SH-SY5Y (cell line): ENCODE results near the gene GDF15.

Experiments used
- GATA2 ChIP-seq: IDR thresholded peaks from 2 replicates; pipeline ENCODE4 v1.6.1; 2011; ENCODE audit warnings: mild to moderate bottlenecking, low read depth, low read length
- GATA3 ChIP-seq: IDR thresholded peaks from 2 replicates; pipeline ENCODE4 v1.6.1; 2011; ENCODE audit warnings: low read depth, mild to moderate bottlenecking, low read length, moderate library complexity

DNA sequence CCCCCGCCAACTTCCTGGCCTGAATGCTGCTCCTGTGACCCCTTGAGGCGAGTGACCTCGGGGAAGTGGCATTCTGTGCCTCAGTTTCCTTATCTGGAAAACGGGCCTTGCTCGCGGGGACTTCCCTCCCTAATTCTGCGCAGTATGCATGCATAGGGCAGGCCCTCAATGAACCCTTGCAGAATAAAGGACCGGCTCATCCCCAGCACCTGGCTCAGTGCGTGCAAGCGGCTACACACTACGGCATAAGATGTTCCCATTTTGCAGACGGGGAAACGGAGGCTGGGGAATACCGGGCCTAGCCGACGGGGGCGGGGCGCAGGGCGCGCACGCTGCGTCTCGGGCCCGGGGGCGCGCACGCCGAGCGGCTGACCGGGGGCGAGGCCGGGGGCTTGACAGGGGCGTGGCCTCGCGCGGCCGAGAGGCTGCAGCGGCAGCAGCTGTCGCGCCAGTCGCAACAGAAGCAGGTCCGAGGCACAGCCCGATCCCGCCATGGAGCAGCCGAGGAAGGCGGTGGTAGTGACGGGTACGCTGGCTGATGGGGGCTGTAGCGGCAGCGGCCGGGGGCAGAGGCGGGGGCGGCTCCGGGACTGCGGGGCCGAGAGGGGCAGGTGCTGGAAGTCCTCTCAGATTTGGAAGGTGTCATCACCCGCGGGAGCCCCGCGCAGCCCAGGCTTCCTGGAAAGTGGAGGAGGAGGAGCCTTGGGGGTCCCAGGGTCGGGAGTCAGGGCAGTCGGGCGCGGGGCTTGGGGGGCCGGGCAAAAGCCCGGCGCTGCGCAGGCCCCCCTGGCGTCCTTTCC, 45.6 kb upstream of the GDF15 start, which contains the start of gene PGPEP1:
- TF ChIP-seq GATA2 (no peak), GATA3 (no peak)
